Measurements from ENCODE around the gene DDX24.

DNA sequence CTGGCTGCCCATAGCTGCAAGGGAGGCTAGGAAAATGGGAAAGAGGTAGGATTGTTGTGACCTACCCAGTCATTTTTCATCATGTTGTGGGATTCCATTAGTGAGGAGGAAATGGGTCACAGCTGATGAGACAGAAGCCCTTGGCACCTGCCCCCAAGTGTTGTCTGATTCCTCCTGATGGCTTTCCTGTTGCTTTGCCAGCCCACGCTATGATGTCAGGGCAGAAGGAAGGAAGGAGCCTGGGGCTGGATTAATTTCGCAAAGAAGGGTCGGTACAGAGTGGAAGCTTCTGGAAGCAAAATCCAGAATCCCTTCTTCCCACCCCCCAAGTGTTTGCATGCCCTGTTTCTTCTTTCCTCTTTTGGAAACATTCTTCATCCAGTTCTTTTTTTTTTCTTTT, 46.1 kb downstream of the DDX24 start:
- TF ChIP-seq TCF12 (IDR thresholded peaks at IDR 0.05; ENCODE audit: low read depth), result no peak
- TF ChIP-seq CEBPB (IDR thresholded peaks at IDR 0.05), result no peak

All from Ishikawa (cell line).